Testis (tissue), 2 donors: ENCODE data around the gene GRIK5.

Experiments used
- POLR2A ChIP-seq: fragments of 450-650 bp; IDR thresholded peaks from one replicate; pipeline ENCODE4 v1.6.1; 2017; ENCODE audit warnings: antibody characterized with exemption, mild to moderate bottlenecking, moderate library complexity
- TF ChIP-seq, protein P1 (sequence below), 3 experiments: fragments of 450-650 bp in 2 of 3; fragments of 200-600 bp in 1 of 3; sonication (generic) in 1 of 3; IDR thresholded peaks; one replicate each; pipeline ENCODE4 v1.5.1; 2016 to 2019; ENCODE audit warnings: antibody characterized with exemption in 3 of 3, mild to moderate bottlenecking in 2 of 3, moderate library complexity in 1 of 3

- TF ChIP-seq, protein P1, sequence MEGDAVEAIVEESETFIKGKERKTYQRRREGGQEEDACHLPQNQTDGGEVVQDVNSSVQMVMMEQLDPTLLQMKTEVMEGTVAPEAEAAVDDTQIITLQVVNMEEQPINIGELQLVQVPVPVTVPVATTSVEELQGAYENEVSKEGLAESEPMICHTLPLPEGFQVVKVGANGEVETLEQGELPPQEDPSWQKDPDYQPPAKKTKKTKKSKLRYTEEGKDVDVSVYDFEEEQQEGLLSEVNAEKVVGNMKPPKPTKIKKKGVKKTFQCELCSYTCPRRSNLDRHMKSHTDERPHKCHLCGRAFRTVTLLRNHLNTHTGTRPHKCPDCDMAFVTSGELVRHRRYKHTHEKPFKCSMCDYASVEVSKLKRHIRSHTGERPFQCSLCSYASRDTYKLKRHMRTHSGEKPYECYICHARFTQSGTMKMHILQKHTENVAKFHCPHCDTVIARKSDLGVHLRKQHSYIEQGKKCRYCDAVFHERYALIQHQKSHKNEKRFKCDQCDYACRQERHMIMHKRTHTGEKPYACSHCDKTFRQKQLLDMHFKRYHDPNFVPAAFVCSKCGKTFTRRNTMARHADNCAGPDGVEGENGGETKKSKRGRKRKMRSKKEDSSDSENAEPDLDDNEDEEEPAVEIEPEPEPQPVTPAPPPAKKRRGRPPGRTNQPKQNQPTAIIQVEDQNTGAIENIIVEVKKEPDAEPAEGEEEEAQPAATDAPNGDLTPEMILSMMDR (IDR thresholded peaks at IDR 0.05): no peak
- no peak for TF ChIP-seq POLR2A
Observed at GRCh38 chr19:42091300-42091699, 21.3 kb upstream of the GRIK5 start.
